Activated CD4-positive, alpha-beta memory T cell treated with anti-CD3 and anti-CD28 coated beads for 36 hours (primary cell): Measurements from ENCODE around the gene TEKT5. TPM values are rescaled to one million over a fixed set of nuclear protein-coding genes. Genes with fewer than 3 reads are reported as not detected.

Experiments used
- CTCF ChIA-PET: fragments of 350-600 bp; sonication (Branson Sonifier 250); formaldehyde crosslinking; loops from one replicate; lab custom pipeline; 2021; ENCODE audit warnings: antibody characterized with exemption, inconsistent platforms; lab: Charles Lee
- POLR2A ChIA-PET: fragments of 350-600 bp; sonication (Branson Sonifier 250); formaldehyde crosslinking; loops from one replicate; lab custom pipeline; 2021; ENCODE audit warnings: antibody characterized with exemption; lab: Charles Lee
- DNase-seq: peaks from one replicate; pipeline ENCODE4 v3.0.0-alpha.2; 2020
- H3K27ac Mint-ChIP-seq: one replicate; pipeline ENCODE4 v1.8.0; 2021; ENCODE audit warnings: mixed read lengths
- H3K27me3 Mint-ChIP-seq: one replicate; pipeline ENCODE4 v1.8.0; 2021; ENCODE audit warnings: mixed read lengths
- H3K36me3 Mint-ChIP-seq: one replicate; pipeline ENCODE4 v1.8.0; 2021; ENCODE audit warnings: mixed read lengths
- H3K4me1 Mint-ChIP-seq: one replicate; pipeline ENCODE4 v1.8.0; 2021; ENCODE audit warnings: low read depth, mixed read lengths
- H3K4me3 Mint-ChIP-seq: one replicate; pipeline ENCODE4 v1.8.0; 2021; ENCODE audit warnings: mild to moderate bottlenecking, mixed read lengths
- H3K9me3 Mint-ChIP-seq: one replicate; pipeline ENCODE4 v1.8.0; 2021; ENCODE audit warnings: mixed read lengths
- intact Hi-C: fragments of 100-400 bp; cut with micrococcal nuclease; formaldehyde crosslinking; loops from one replicate; pipeline ENCODE4 v1.15.1; 2023
- total RNA-seq, 2 experiments: library from RNA; stranded (reverse); gene quantifications; one replicate each; pipeline ENCODE4 v1.2.3, GENCODE V29; 2021

TEKT5 gene
- total RNA-seq, 2 experiments from 2014 or later, result 0.15 TPM; not detected in 1

DNA sequence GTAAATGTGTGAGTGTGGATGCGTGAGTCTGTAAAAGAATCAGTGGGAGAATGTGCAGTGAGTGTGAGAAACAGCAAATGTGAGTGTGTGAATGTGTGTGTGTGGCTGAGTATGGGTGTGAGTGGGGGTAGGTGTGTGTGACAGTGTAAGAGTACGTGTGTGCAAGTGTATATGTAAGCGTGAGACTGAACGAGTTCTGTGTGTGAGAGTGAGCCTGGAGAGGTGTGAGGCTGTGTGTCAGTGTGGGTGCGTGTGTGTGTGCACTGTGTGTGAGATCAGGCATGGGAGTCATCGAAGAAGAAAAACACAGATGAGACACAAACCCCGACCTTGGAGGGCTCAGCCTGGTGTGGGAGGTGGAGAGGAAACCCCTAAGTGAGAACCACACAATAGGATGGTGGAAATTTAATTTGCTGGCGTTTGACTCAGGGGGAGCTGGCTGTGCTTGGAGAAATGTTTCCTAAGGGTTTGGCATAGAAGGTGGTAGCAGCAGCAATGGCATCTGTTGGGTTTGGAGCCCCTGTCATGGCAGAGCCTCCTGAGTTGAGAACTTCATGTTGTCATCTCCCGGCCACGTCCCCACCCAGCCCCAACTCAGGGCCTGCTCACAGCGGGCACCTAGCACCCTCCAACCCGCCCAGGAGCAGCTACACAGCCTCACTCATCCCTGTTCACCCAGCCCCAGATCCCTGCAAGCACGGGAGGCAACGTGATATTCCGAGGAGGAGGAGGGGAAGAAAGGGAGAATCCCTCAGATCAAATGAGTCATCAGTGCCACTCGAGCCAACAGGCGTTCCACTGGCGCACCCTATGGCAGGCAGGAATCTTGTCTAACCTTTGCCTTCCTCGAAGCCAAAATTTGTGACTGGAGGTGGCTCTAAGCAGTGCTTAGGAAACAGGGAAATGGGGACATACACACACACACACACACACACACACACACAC lies 34.6 kb upstream of the TEKT5 start:
- Mint-ChIP-seq H3K4me1 (no peaks in the 10 kb centered on the region), H3K4me3 (no peak overlapping the region), H3K36me3 (no peaks in the 10 kb centered on the region), H3K27me3 (no peaks in the 10 kb centered on the region), H3K27ac (no peak overlapping the region), H3K9me3 (peaks cover 3% of the 10 kb centered on the region)
- CTCF ChIA-PET, result interaction anchor here (1.8 kb wide), 1 partner anchor 8 kb away, joined by 5 read pairs; no protein-coding TSS in a partner anchor
- no peak for DNase-seq
- POLR2A ChIA-PET, result no interaction called here
- intact Hi-C loops, result no loop called here

DNA sequence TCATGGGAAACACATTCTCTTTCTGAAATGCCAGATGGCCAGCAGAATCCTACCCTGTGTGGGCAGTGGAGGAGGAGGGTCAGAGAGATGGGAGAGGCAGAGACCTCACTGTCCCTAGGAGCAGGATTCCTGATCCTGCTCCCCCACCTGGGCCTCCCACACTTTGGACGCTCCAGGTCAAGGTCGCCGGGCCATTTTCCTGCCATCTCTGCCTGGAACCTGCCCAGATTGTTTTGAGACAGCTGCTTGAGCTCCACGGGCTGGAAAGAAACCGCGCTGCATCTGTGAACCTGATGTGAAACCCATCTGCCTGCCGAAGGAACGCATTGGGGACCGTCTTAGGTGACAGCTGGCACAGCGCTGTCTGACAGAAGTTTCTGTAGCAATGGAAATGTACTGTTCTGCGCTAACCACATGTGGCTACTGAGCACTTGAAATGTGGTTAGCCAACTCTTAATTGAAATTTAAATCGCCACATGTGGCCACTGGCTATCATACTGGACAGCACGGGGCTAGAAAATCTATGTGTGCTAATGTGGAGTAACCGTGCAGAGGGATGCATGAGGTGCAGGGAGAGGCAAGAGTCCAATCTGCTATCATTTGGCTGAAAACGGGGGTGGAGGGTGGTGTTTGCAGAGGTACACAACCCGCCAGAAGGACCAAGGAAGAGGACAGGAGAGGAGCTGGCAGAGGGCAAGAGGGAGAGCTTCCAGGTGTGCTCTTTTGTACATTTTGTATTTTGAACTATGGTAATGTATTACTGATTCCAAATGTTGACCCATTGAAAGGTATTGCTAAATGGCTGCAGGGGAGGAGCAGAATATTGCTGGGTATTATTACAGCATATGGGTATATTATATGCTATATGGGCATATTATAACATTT lies 33.5 kb upstream of the TEKT5 start:
- ChIA-PET CTCF (interaction anchor here (0.7 to 1.8 kb wide), 2 partner anchors 9 to 213 kb away, joined by 3 to 5 read pairs; no protein-coding TSS in a partner anchor), POLR2A (no interaction called here)
- intact Hi-C loops, result no loop called here
- no peak overlapping the region for H3K27ac Mint-ChIP-seq
- H3K4me3 Mint-ChIP-seq, result no peak overlapping the region
- DNase-seq, result no peak
- peaks cover 1% of the 10 kb centered on the region for H3K9me3 Mint-ChIP-seq
- H3K36me3 Mint-ChIP-seq, result no peaks in the 10 kb centered on the region
- no peaks in the 10 kb centered on the region for H3K27me3 Mint-ChIP-seq
- H3K4me1 Mint-ChIP-seq, result no peaks in the 10 kb centered on the region

DNA sequence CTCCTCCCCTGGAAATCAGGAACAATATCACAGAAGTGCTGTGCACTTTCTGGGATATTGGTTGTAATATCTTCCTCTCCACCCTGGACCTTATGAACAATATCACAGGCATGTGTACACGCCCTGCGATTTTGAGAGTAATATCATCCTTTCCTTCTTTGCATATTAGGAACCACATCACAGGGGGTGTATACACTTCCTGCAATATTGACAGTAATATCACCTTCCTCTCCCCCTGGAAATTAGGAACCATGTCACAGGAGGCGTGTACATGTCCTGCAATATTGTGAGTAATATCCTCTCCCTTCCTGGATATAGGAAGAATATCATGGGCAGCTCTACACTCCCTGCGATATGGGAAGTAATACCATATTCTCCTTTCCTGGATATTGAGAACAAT lies 14.2 kb upstream of the TEKT5 start:
- Mint-ChIP-seq H3K36me3 (no peaks in the 10 kb centered on the region), H3K27ac (no peak overlapping the region), H3K27me3 (peaks cover 5% of the 10 kb centered on the region), H3K9me3 (no peaks in the 10 kb centered on the region), H3K4me3 (no peak overlapping the region), H3K4me1 (no peaks in the 10 kb centered on the region)
- ChIA-PET CTCF (no interaction called here), POLR2A (no interaction called here)
- DNase-seq, result no peak
- intact Hi-C loops, result loop anchor here (10.0 kb wide), 1 partner anchor 394 kb away; no protein-coding TSS in a partner anchor

DNA sequence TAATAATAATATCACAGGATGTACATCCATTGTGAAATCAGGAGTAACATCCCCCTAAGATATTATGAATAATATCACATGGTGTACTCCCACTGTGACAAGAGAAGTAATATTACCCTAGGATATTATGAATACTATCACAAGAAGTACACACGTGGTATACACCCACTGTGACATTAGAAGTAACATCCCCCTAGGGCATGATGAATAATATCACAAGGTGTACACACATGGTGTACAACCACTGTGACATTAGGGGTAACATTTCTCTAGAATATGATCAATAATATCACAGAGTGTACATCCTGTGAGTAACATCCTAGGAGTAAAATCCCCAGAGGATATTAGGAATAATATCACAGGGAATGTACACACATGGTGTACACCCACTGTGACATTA lies 5.0 kb upstream of the TEKT5 start:
- H3K27me3 Mint-ChIP-seq, result peaks cover 2% of the 10 kb centered on the region
- H3K36me3 Mint-ChIP-seq, result no peaks in the 10 kb centered on the region
- H3K4me3 Mint-ChIP-seq, result no peak overlapping the region
- no peaks in the 10 kb centered on the region for H3K4me1 Mint-ChIP-seq
- DNase-seq, result no peak
- ChIA-PET CTCF (no interaction called here), POLR2A (no interaction called here)
- no peak overlapping the region for H3K27ac Mint-ChIP-seq
- intact Hi-C loops, result loop anchor here (10.0 kb wide), 1 partner anchor 385 kb away; no protein-coding TSS in a partner anchor
- H3K9me3 Mint-ChIP-seq, result no peaks in the 10 kb centered on the region

DNA sequence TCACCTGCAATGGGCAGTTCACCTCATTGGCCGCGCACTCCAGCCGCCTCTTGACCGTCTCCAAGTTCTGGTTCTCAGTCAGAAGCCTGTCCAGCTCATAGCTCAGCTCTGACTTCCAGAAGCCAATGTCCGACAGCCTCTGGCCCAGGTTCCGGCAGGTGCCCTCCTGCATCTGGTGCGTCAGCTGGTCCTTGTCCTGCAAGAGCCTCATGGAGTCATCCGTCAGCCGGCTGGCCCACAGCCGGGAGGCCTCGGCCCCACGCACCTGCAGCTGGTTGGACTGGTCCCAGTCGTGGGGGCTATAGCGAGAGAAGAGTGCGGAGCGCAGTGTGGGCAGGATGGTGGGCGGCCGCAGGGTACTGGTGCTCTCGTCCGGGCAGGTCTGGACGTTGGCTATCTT lies 424 bp downstream of the TEKT5 start:
- no peaks in the 10 kb centered on the region for H3K36me3 Mint-ChIP-seq
- intact Hi-C loops, result no loop called here
- DNase-seq, result no peak
- no peak overlapping the region for H3K4me3 Mint-ChIP-seq
- ChIA-PET POLR2A (no interaction called here), CTCF (no interaction called here)
- no peak overlapping the region for H3K27ac Mint-ChIP-seq
- H3K9me3 Mint-ChIP-seq, result no peaks in the 10 kb centered on the region
- H3K27me3 Mint-ChIP-seq, result peaks cover 7% of the 10 kb centered on the region
- H3K4me1 Mint-ChIP-seq, result no peaks in the 10 kb centered on the region

- ChIA-PET POLR2A (no interaction called here), CTCF (no interaction called here)
- Mint-ChIP-seq H3K4me3 (no peak overlapping the region), H3K27ac (no peak overlapping the region), H3K27me3 (peaks cover 7% of the 10 kb centered on the region), H3K9me3 (no peaks in the 10 kb centered on the region), H3K4me1 (no peaks in the 10 kb centered on the region), H3K36me3 (no peaks in the 10 kb centered on the region)
- DNase-seq, result no peak
- intact Hi-C loops, result no loop called here
These were observed 841 bp downstream of the TEKT5 start for GRCh38 chr16:10693889-10694288.

GRCh38 chr16:10692470-10692869 lies 2.3 kb downstream of the TEKT5 start:
- Mint-ChIP-seq H3K9me3 (no peaks in the 10 kb centered on the region), H3K27ac (no peak overlapping the region), H3K27me3 (peaks cover 7% of the 10 kb centered on the region), H3K36me3 (no peaks in the 10 kb centered on the region), H3K4me1 (no peaks in the 10 kb centered on the region), H3K4me3 (no peak overlapping the region)
- intact Hi-C loops, result no loop called here
- no peak for DNase-seq
- ChIA-PET POLR2A (no interaction called here), CTCF (no interaction called here)

GRCh38 chr16:10688726-10689125 lies 6.0 kb downstream of the TEKT5 start:
- H3K27ac Mint-ChIP-seq, result no peak overlapping the region
- POLR2A ChIA-PET, result no interaction called here
- H3K4me3 Mint-ChIP-seq, result no peak overlapping the region
- H3K36me3 Mint-ChIP-seq, result no peaks in the 10 kb centered on the region
- no peak for DNase-seq
- no peaks in the 10 kb centered on the region for H3K9me3 Mint-ChIP-seq
- intact Hi-C loops, result no loop called here
- no peaks in the 10 kb centered on the region for H3K4me1 Mint-ChIP-seq
- peaks cover 5% of the 10 kb centered on the region for H3K27me3 Mint-ChIP-seq
- CTCF ChIA-PET, result no interaction called here

DNA sequence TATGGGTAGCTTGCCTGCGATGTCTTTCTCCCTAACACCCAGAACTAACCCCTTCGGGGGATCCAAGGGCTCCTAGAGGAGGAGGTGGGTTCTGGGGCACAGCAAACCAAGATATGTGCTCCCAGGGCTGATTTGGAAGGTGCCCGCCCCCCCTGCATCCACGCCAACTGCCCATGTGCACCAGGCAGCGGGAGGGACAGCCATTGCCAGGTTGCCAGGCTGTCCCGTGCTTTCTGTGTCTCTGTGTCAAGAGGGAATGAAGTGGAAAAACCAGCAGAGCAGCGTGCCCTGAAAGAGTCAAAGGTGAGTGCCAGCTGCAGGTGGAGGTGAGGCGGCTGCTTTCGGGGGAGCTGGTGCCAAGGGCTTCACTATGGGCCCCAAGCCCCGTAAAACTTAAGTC lies 6.4 kb downstream of the TEKT5 start:
- DNase-seq, result no peak
- no peak overlapping the region for H3K27ac Mint-ChIP-seq
- H3K9me3 Mint-ChIP-seq, result no peaks in the 10 kb centered on the region
- no peaks in the 10 kb centered on the region for H3K4me1 Mint-ChIP-seq
- POLR2A ChIA-PET, result no interaction called here
- no peaks in the 10 kb centered on the region for H3K36me3 Mint-ChIP-seq
- H3K4me3 Mint-ChIP-seq, result no peak overlapping the region
- CTCF ChIA-PET, result no interaction called here
- intact Hi-C loops, result no loop called here
- H3K27me3 Mint-ChIP-seq, result peaks cover 3% of the 10 kb centered on the region

GRCh38 chr16:10685709-10686108 lies 9.0 kb downstream of the TEKT5 start:
- ChIA-PET POLR2A (no interaction called here), CTCF (no interaction called here)
- H3K4me3 Mint-ChIP-seq, result no peak overlapping the region
- no peaks in the 10 kb centered on the region for H3K36me3 Mint-ChIP-seq
- H3K27me3 Mint-ChIP-seq, result peaks cover 2% of the 10 kb centered on the region
- H3K27ac Mint-ChIP-seq, result no peak overlapping the region
- no peaks in the 10 kb centered on the region for H3K9me3 Mint-ChIP-seq
- intact Hi-C loops, result no loop called here
- H3K4me1 Mint-ChIP-seq, result no peaks in the 10 kb centered on the region
- no peak for DNase-seq

GRCh38 chr16:10684511-10685151 lies 10.1 kb downstream of the TEKT5 start:
- intact Hi-C loops, result no loop called here
- H3K4me3 Mint-ChIP-seq, result no peak overlapping the region

GRCh38 chr16:10683170-10683569 lies 11.6 kb downstream of the TEKT5 start:
- no peaks in the 10 kb centered on the region for H3K36me3 Mint-ChIP-seq
- ChIA-PET POLR2A (no interaction called here), CTCF (no interaction called here)
- H3K27me3 Mint-ChIP-seq, result no peaks in the 10 kb centered on the region
- no peaks in the 10 kb centered on the region for H3K4me1 Mint-ChIP-seq
- H3K9me3 Mint-ChIP-seq, result no peaks in the 10 kb centered on the region
- H3K4me3 Mint-ChIP-seq, result no peak overlapping the region
- DNase-seq, result no peak
- intact Hi-C loops, result no loop called here
- no peak overlapping the region for H3K27ac Mint-ChIP-seq

More at GRCh38 chr16:10684511-10685151, 10.1 kb downstream of the TEKT5 start:
- Mint-ChIP-seq H3K4me1 (no peaks in the 10 kb centered on the region), H3K9me3 (no peaks in the 10 kb centered on the region), H3K27me3 (no peaks in the 10 kb centered on the region), H3K36me3 (no peaks in the 10 kb centered on the region), H3K27ac (no peak overlapping the region)
- CTCF ChIA-PET, result no interaction called here
- no peak for DNase-seq
- POLR2A ChIA-PET, result no interaction called here
